ENCODE results near the gene REXO5. TPM values are rescaled to one million over a fixed set of nuclear protein-coding genes. Genes with fewer than 3 reads are reported as not detected.

The REXO5 gene
- polyA plus RNA-seq, 1 donor (not counting 4 experiments of a cell fraction or from before 2014, with no cell fraction given): 2.6 TPM

- Histone ChIP-seq H4K20me1 (ENCODE audit: control insufficient read depth, extremely low read depth, insufficient read depth, low read length) (no peaks in the 10 kb centered on the region), H3K4me1 (ENCODE audit: control insufficient read depth, extremely low read depth, insufficient read depth, low read length) (peaks cover 7% of the 10 kb centered on the region), H3K4me3 (ENCODE audit: control insufficient read depth in 2 of 3, extremely low read depth in 1 of 3, insufficient read depth in 2 of 3, low read depth in 1 of 3, low read length in 3 of 3) (no peak overlapping the region), H3K27ac (ENCODE audit: control insufficient read depth, insufficient read depth, low read length) (no peak overlapping the region), H3K79me2 (ENCODE audit: control insufficient read depth, insufficient read depth, low read length) (no peaks in the 10 kb centered on the region), H3K36me3 (ENCODE audit: control insufficient read depth in 2 of 2, extremely low read depth in 1 of 2, insufficient read depth in 2 of 2, low read length in 2 of 2) (peaks cover 0 to 4% of the 10 kb centered on the region in 2 experiments), H3K9me3 (ENCODE audit: control insufficient read depth, low read depth, low read length) (no peaks in the 10 kb centered on the region), H3K27me3 (ENCODE audit: control insufficient read depth, extremely low read depth, insufficient read depth, low read length) (no peaks in the 10 kb centered on the region), H3K9me1 (ENCODE audit: control insufficient read depth, extremely low read depth, insufficient read depth, low read length) (no peaks in the 10 kb centered on the region), H3K4me2 (ENCODE audit: control insufficient read depth, extremely low read depth, insufficient read depth, low read depth, low read length) (no peak overlapping the region), H2AFZ (ENCODE audit: control insufficient read depth, low read length) (no peak overlapping the region), H3K9ac (ENCODE audit: control insufficient read depth, extremely low read depth, insufficient read depth, low read length) (no peak overlapping the region)
- TF ChIP-seq, protein P1, sequence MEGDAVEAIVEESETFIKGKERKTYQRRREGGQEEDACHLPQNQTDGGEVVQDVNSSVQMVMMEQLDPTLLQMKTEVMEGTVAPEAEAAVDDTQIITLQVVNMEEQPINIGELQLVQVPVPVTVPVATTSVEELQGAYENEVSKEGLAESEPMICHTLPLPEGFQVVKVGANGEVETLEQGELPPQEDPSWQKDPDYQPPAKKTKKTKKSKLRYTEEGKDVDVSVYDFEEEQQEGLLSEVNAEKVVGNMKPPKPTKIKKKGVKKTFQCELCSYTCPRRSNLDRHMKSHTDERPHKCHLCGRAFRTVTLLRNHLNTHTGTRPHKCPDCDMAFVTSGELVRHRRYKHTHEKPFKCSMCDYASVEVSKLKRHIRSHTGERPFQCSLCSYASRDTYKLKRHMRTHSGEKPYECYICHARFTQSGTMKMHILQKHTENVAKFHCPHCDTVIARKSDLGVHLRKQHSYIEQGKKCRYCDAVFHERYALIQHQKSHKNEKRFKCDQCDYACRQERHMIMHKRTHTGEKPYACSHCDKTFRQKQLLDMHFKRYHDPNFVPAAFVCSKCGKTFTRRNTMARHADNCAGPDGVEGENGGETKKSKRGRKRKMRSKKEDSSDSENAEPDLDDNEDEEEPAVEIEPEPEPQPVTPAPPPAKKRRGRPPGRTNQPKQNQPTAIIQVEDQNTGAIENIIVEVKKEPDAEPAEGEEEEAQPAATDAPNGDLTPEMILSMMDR (optimal IDR thresholded peaks at IDR 0.05 in 1 of 3, IDR thresholded peaks at IDR 0.05 in 1 of 3, conservative IDR thresholded peaks at IDR 0.05 in 1 of 3; ENCODE audit: extremely low read depth in 1 of 3, insufficient read depth in 2 of 3, low read length in 3 of 3): no peak
- TF ChIP-seq EZH2 (IDR thresholded peaks at IDR 0.05; ENCODE audit: low read length): no peak
- FAIRE-seq (no peak), DNase-seq (ENCODE audit: low read depth, low spot score) (no peak)
- dilution Hi-C loops (cut with MboI; ENCODE audit: extremely low pct_ligation_motif_present, low sequenced_read_pairs): no loop called here
Observed at GRCh38 chr16:20811889-20812439, 5.6 kb downstream of the REXO5 start.

GRCh38 chr16:20812510-20812909 is 6.2 kb downstream of the REXO5 start:
- dilution Hi-C loops (cut with MboI; ENCODE audit: extremely low pct_ligation_motif_present, low sequenced_read_pairs): no loop called here
- Histone ChIP-seq H2AFZ (ENCODE audit: control insufficient read depth, low read length) (no peak overlapping the region), H3K4me1 (ENCODE audit: control insufficient read depth, extremely low read depth, insufficient read depth, low read length) (peaks cover 2% of the 10 kb centered on the region), H3K27ac (ENCODE audit: control insufficient read depth, insufficient read depth, low read length) (no peak overlapping the region), H3K4me2 (ENCODE audit: control insufficient read depth, extremely low read depth, insufficient read depth, low read depth, low read length) (no peak overlapping the region), H3K27me3 (ENCODE audit: control insufficient read depth, extremely low read depth, insufficient read depth, low read length) (no peaks in the 10 kb centered on the region), H3K9ac (ENCODE audit: control insufficient read depth, extremely low read depth, insufficient read depth, low read length) (no peak overlapping the region), H3K79me2 (ENCODE audit: control insufficient read depth, insufficient read depth, low read length) (no peaks in the 10 kb centered on the region), H4K20me1 (ENCODE audit: control insufficient read depth, extremely low read depth, insufficient read depth, low read length) (no peaks in the 10 kb centered on the region), H3K36me3 (ENCODE audit: control insufficient read depth in 2 of 2, extremely low read depth in 1 of 2, insufficient read depth in 2 of 2, low read length in 2 of 2) (peaks cover 0 to 4% of the 10 kb centered on the region in 2 experiments), H3K9me3 (ENCODE audit: control insufficient read depth, low read depth, low read length) (no peaks in the 10 kb centered on the region), H3K9me1 (ENCODE audit: control insufficient read depth, extremely low read depth, insufficient read depth, low read length) (no peaks in the 10 kb centered on the region), H3K4me3 (ENCODE audit: control insufficient read depth in 2 of 3, extremely low read depth in 1 of 3, insufficient read depth in 2 of 3, low read depth in 1 of 3, low read length in 3 of 3) (no peak overlapping the region)
- TF ChIP-seq, protein P1 (optimal IDR thresholded peaks at IDR 0.05 in 1 of 3, IDR thresholded peaks at IDR 0.05 in 1 of 3, conservative IDR thresholded peaks at IDR 0.05 in 1 of 3; ENCODE audit: extremely low read depth in 1 of 3, insufficient read depth in 2 of 3, low read length in 3 of 3): no peak
- no peak for TF ChIP-seq EZH2 (IDR thresholded peaks at IDR 0.05; ENCODE audit: low read length)
- peak; percentile 13 for FAIRE-seq
- no peak for DNase-seq (ENCODE audit: low read depth, low spot score)
